NCI-H1436 treated with DMSO at 0.1 percent for 48 hours (cell line): Measurements from ENCODE around the gene SMARCC1.

ENCODE experiments used
- DNase-seq: peaks from one replicate; lab custom pipeline; 2025; lab: John Stamatoyannopoulos, UW

Gene SMARCC1

DNA sequence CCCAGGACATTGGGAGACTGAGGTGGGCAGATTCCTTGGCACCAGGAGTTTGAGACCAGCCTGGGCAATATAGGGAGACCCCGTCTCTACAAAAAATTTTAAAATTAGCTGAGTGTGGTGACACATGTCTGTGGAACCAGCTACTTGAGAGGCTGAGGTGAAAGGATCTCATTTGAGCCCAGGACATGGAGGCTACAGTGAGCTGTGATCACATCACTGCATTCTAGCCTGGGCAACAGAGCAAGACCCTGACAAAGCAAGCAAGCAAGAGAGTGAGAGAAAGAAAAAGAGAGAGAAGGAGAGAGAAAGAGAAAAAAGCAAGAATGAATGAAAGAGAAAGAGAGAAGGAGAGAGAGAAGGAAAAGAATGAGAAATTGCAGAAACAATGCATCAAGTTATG is 150.9 kb downstream of the SMARCC1 start:
- no peak for DNase-seq

DNA sequence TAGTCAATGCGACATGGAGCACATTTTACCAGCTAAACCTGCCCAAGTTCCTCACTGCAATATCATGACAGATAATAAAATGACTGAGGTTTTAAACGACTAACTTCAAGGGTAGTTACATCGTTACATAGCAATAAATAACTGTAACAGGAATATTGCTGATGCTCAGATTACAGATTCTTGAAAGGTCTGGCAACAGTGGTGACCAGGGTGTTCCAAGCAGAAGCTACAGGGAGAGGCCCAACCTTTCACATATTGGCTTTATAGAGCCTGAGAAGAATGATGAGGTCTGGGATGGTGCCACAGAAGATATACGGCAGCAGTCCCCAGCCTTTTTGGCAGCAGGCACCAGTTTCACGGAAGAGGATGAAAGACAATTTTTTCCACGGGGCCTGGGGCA is 151.9 kb downstream of the SMARCC1 start:
- no peak for DNase-seq

DNA sequence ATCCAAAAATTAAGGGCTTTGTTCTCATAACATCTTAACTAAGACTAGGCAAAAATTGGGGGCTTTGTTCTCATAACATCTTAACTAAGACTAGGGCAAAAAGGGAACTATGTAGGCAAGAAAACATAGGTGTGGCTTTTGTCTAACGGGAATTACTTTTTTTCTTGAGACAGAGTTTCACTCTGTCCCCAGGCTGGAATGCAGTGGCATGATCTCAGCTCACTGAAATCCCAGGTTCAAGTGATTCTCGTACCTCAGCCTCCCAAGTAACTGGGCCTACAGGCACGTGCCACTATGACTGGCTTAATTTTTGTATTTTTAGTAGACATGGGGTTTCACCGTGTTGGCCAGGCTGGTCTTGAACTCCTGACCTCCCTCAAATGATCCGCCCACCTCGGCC is 153.3 kb downstream of the SMARCC1 start:
- no peak for DNase-seq

DNA sequence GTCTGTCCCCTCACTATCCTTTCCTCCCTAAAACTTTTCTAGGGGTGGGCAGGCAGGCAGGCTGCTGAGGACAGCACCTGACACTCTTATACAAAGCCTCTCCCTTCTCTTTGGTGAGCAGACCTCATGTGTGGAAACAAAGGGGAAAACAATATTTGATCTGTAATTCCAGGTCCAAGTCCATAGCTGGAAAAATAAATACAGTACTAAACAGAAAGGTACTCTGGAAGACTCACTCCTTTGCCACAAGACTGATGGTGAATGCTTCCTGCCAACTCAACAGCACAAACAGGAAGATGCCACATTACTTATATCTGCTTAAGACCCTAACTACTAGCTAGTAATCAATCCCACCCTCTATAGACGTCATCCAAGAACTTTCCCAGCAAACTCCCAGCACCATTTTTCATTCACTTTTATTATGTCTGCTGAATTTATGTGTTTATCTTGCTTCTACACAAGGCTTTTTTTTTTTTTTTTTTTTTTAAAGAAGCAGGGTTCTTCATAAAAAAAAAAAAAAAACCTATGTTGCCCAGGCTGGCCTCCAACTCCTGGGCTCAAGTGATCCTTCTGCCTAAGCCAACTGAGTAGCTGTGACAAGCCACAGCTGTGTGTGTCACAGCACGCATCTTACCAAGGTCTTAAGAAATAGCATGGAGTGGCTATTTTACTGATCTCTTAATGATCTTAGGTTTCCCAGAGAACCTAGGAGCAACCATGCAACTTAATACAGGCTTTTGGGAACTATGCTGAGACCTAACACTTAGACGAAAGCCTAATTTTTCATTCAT is 158.8 kb downstream of the SMARCC1 start:
- DNase-seq: no peak

DNA sequence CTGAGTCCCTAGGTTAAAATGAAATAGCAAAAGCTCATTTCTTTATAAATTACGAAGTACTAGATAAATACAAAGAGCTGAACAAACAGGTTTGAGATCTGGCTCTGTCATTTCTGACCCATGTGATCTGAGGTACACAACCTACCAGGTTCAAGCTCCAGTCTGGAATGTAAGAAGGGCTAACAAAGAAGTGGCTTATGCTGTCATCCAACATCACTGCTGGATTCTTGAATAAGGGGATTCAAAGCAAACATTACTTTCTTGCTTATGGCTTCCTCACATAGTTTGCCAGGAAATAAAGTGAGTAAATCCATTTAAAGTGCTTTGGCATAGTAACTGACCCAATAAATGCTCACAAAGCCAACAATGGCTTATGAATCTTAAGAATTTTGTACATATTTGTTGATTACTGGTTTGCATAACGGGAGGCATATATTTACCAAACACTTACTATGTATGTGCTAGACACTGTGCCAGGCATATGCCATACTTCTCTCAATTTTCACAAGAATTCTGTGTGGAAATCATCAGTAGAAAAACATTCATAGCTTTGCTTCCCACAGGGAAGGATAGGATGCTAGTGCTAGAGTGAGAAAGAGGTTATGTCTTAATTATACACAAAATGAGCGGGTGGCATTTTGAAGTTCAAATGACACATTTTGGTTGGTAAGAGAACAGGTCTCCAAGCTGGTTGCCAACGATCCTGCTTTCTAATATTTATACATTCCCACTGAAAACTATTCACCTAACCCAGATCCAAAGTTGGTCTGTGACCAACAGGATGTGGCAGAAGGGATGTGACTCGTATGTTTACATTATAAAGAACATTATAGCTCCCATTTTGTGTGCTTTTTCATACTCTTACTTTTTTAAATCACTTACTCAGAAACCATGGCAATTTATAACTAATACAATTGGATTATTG is 164.3 kb downstream of the SMARCC1 start:
- no peak for DNase-seq

DNA sequence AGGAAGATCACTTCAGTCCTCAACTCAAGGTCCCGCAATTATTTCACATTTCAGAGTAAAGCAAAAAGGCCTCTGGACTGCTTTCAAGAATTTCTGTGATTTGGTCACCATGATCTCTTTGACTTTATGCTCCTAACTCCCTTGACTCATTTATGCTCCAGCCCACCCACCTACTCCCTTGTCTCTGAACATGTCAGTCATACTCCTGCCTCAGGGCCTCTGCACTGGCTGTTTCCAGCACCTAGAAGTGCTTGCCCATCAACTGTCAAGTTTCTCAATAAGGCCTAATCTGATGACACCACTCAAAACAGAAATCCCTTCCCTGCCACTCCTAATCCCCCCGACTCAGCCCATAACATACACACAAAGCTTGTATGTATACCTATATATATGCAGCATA is 166.9 kb downstream of the SMARCC1 start:
- no peak for DNase-seq

DNA sequence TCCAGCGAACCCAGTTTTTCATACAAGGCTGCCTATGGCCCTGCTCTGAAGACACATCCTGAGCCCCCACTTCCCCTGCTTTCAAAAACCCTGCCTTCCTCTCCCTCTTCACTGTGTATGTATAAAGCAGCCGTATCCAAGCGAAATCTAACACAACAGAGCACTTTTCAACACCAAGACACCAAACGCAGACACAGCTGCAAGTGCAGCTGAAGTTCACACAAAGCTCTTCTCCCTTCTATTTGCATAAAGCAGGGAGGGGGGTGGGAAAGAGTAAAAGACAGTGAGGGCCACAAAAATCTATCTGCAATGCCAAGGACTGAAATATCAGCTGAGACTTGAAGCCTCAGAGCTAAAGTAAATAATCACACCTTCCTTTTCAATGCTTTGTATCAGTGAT is 168.0 kb downstream of the SMARCC1 start:
- no peak for DNase-seq

DNA sequence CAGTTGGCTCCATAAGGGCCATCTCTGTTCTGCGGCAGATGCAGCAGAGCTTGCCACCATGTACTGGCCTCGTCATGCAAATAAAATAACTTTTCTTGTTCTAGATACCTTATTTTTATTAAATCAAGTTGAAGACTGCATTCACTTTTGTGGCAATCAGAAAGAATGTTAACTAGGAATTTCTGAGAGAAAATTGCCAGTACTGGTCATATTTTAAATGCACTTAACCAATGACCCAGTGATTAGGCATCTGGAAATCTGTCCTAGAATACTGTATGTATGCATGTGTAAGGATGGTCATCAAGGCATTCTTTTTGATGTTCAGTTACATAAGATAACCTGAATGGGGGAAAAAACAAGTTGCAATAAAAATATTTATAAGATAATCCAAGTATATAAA is 168.8 kb downstream of the SMARCC1 start:
- DNase-seq: no peak

DNA sequence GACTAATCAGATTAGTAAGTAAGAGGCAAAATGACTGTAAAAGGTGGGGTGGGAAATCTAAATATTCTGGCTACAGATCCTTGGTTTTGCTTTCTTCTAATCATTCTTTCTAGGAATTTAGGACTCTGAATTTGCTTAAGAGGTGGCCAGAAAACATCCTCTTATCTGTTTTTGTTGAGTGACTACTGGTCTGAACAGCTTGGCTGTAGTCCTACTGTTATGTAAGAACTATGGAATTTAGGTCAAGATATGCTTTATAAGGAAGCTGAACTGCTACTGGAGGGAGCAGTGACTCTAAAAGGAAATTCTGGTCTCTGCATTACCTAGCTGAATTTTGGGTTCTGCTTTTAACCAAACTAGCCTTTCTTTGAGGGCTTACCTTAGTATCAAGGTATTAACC is 169.5 kb downstream of the SMARCC1 start:
- no peak for DNase-seq

DNA sequence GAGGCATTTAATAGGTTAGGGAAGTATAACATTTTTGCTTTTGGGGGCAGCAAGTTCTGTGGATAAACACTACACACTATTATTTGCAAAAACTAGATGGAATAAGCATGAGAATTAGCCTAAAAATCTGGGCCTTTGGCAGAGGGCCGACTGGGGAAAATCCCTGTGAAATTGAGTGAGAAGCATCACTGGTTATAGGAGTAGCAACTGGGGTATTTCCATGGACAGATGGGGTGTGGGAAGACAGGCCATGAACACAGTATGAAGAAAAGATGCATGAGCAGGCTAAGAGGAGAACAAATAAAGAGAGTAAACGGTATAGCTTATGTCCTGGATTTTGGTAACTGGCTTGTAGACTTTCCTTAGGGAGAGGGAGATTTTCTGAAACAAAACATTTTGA is 170.1 kb downstream of the SMARCC1 start:
- DNase-seq: no peak

DNA sequence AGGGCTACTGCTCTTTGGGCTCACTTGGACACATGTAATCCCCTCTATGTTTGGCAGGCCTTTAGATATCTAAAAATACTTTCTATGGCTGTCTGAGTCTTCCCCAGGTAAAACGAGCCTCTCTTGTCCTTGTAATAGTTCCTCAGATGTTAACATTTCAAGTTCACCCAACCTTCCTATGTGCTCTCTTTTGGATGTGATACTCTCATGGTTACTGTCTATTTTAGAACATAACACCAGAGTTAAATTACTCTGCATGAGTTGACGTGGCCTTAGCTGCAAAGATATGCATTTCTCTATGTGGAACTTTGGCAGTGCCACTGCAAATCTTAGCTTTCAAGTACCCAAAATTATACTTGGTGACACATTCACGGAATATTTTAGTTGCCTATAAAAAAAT is 171.1 kb downstream of the SMARCC1 start:
- DNase-seq: no peak

DNA sequence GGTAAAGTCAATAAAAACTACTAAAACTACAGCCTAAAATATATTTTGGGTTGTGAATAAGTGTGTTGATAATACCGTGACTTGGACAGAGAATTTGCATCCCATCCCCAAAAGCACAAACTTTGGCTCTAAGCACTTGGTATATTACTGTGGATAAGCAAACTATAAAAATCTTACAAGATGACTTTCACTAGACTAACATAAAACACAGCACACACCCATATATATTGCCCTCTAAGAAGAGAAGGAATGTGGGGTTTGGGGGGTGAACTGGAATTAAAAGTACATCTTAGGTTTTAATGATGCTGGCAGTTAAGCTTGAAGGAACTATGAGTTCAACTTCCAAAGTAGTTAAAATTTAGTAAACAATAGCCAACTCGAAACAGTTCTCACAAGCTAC is 174.4 kb downstream of the SMARCC1 start:
- no peak for DNase-seq

DNA sequence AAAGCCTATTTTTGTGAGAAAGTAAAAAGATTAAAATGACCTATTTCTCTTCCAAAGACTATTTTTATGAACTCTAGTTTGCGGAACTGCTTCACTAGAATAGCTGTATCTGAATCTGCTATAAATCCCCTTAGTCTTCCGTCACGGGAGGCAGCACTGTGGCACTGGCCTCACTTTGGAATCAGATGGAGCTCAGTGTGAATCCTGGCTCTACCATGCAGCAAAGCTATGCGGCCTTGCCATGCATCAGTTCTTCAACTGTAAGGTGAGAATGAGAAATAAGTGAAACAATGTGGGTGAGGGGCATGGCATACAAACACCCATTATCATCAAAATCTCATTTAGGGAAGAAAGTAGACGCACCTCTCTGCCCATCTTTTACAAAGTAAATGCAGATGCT is 175.5 kb downstream of the SMARCC1 start:
- no peak for DNase-seq

DNA sequence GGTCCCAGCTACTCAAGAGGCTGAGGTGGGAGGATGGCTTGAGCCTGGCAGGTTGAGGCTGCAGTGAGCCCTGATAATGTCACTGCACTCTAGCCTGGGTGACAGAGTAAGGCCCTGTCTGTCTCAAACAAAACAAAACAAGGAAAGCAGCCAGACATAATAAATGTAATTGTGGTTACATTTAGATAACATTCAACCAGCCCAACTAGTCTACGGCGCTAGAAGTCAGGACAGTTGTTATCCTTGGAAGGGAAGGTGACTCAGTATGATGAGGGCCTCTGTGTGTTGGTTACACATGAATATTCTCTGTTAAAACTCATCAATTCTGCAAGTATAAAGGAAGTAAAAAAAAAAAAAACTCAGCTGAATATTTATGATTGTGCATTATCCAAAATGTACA is 176.0 kb downstream of the SMARCC1 start:
- DNase-seq: no peak

DNA sequence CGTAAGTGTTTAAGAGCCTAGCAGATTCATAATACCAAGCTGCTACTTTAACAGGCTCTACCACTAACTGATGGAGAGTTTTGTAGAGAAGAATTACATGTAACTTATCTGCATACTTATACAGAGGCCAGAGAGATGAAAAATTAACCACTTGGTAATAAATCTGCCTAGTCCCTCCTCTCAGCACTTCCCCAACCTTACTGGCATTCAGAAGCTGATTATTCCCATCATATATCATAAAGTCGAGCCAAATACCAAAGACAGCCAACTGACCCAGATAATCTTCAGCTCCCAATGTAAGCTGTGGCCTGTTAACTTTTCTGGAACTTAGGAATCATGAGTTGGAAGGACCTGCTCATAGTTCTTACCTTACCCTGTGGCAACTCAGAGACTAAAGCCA is 177.5 kb downstream of the SMARCC1 start:
- DNase-seq: no peak

DNA sequence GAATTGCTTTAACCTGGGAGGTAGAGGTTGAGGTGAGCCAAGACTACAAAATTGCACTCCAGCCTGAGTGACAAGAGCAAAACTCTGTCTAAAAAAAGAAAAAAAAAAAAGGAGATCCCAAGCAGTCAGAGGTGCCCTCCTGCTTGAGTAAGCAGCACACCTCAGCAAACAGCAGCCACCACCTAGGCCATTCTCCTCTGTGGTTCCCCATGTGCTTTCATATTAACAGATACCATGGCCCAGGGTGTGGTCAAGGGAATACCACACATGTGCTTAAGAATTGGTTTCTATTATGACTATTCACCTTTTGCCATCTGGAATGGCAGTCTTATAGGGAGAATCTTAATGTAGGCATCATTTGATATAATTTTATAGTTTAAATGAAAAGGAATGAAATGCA is 178.4 kb downstream of the SMARCC1 start:
- DNase-seq: no peak

DNA sequence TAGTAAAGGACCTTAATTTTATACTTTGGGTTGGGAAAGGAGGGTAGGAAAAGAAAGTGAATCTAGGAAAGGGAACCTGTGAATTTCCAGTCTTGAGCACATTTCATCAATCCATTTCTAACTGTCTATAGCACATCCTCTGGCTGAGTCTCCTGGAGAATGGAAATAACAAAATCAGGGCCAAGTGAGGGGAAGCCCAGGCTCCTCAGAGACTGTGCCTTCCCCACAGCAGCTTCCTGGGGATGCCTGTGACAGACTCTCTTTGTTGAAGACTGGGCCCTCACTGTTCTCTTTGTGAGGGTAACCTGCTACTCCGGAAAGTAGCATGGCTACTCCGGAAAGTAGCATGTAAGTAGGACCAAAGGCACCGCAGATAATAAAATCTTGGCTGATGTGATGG is 180.4 kb downstream of the SMARCC1 start:
- DNase-seq: no peak

DNA sequence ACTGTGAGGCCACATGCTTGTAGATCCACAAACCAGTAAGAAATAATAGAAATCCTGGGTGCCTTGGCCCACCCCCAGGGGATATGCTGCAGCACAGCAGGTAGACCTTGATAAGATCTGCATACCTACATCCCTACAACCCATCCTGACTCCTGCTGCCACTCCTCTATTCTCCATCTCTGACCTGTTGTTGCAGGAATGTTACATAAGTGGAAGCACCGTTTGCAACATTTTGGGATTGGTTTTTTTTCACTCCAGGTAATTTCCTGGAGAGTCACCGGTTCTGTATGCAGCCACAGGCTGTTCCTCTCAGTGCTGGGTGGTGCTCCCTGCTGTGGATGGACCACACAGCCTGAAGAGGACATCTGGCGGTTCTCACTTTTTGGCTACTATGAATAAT is 186.9 kb downstream of the SMARCC1 start:
- DNase-seq: no peak

DNA sequence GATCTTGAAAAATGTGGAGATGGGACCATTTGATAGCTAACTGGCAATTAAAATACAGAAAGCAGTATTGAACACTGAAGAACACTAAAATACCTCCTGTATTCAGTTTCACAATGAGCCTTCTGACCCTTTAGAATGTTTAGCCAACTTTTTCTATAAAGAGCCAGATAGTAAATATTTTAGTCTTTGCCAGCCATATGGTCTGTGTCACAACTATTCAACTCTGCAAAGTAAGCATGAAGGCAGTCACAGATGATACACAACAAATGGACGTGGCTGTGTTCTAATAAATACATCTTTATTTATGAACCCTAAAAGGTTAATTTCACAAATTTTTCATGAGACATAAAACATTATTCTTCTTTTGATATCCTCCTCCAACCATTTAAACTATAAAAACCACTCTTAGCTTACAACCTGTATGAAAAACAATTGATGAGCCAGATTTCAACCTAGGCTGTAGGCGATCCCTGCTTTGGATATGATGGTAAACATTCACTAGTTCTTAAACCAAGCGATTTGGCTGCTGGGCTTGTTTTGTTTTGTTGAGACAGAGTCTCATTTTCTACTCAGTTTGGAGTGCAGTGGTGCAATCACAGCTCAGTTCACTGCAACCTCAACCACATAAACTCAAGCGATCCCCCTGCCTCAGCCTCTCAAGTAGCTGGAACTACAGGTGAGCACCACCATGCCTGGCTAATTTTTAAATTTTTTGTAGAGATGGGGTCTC is 189.5 kb downstream of the SMARCC1 start:
- DNase-seq: no peak

DNA sequence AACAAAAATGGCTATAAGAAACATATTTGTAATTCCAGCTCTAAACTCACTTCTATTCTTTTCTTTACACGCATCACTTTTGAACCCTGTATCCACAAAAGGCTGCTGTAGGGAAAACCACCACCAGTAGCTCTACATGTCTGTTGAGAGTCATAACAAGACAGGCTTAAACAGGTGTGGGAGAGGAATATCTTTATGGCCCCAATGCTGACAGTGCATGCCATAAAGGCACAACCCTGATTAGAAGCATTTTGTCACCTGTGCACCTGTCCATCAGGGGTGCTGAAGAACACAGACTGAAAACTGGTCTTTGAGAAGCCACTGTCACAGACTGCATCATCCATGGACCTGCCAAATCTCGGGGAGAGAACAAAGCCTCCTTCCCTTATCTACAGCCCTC is 191.5 kb downstream of the SMARCC1 start:
- no peak for DNase-seq

DNA sequence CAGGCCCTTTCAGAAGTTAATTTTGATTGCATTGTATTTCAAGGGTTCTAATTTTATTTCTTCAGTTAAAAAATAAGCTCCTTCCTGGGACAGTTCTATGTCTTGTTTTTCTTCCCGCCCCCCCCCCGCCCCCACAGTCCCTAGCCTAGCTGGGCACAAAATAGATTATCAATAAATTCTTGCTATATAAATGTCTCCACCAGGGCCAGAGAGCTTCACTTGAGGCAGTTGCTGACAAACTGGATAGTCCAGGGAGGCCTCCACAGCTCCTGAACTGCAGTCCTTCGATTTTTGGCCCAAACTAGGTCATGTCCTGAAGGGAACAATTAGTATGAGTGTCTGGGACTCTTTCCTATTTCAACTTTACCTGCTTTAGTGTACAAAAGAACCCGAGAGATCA is 193.1 kb downstream of the SMARCC1 start:
- no peak for DNase-seq

DNA sequence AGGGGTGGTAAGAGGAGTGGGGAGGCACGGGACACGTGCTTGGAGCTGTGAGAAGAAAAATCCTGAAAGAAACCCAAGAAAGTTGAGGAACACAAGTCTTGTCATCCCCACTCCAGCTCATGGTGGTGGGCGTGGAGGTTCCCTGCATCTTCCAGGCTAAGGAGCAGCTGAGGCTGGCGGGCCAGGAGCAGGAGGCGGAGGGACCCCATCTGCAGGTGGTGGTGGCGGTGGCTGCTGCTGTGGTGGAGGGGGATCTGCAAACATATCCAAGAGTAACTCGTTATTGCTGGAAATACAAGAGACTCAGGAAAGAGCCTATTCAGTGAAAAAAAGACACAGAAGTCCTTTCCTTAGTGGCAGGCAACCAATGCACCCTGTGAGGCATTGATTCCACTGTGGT is 193.6 kb downstream of the SMARCC1 start:
- DNase-seq: no peak

DNA sequence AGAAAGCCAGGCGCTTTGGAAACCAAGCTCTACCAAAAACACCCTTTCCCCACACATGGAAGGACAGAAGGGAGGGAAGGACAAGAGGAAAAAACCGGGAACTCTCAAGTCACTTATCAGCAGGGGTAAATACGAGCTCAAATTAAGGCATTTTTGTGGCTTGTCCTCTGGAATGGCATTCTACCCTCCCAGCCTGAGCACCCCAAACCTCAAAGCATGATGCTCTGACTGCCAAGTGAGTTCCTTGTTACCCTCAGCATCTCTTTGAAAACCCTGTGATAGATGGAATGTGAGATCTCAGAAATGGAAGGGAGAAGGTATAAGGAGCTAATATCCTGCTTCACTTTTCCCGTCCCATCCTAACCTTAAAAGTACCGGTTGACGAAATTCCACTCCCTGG is 194.9 kb downstream of the SMARCC1 start:
- no peak for DNase-seq
